Measurements from ENCODE around the gene STRN.
A peak's percentile ranks its signal among the peaks of the same experiment; 100 is the strongest.
"Not testable (repeated sequence)": the region's sequence is repeated elsewhere in the genome, so short reads cannot be mapped to it uniquely, and the experiment has no call there.

Gene STRN

GRCh38 chr2:36966370-36967235, at the start of gene STRN:
TSS of gene STRN (minus strand) at chr2:36966536. CDS start at chr2:36966463, 73 bp downstream.
- no peak for FAIRE-seq

GRCh38 chr2:37013315-37013641, 46.9 kb upstream of the STRN start:
- no peak for FAIRE-seq

GRCh38 chr2:37011130-37011529, 44.8 kb upstream of the STRN start:
- FAIRE-seq = no peak

- FAIRE-seq = peak; percentile 94
Measured at GRCh38 chr2:37005118-37005868, 39.0 kb upstream of the STRN start.

- FAIRE-seq = no peak
Measured at GRCh38 chr2:37000988-37001556, 34.7 kb upstream of the STRN start.

GRCh38 chr2:37000318-37000717, 34.0 kb upstream of the STRN start:
- FAIRE-seq = no peak

GRCh38 chr2:36999416-36999815, 33.1 kb upstream of the STRN start:
- not testable (repeated sequence) for FAIRE-seq

- no peak for FAIRE-seq
Measured at GRCh38 chr2:36993841-36994620, 27.7 kb upstream of the STRN start.

GRCh38 chr2:36988008-36988407, 21.7 kb upstream of the STRN start:
- no peak for FAIRE-seq

GRCh38 chr2:36982467-36982866, 16.1 kb upstream of the STRN start:
- no peak for FAIRE-seq

GRCh38 chr2:36981911-36982310, 15.6 kb upstream of the STRN start:
- FAIRE-seq = peak; percentile 51

- not testable (repeated sequence) for FAIRE-seq
Measured at GRCh38 chr2:36979007-36979406, 12.7 kb upstream of the STRN start.

GRCh38 chr2:36976065-36976464, 9.7 kb upstream of the STRN start:
- FAIRE-seq = no peak

GRCh38 chr2:36975306-36975705, 9.0 kb upstream of the STRN start:
- FAIRE-seq = no peak

- FAIRE-seq = no peak
Measured at GRCh38 chr2:36973320-36973719, 7.0 kb upstream of the STRN start.

- no peak for FAIRE-seq
Measured at GRCh38 chr2:36971990-36972389, 5.7 kb upstream of the STRN start.

- FAIRE-seq = no peak
Measured at GRCh38 chr2:36967236-36967876, 1.0 kb upstream of the STRN start.

GRCh38 chr2:36965751-36966369, 476 bp downstream of the STRN start:
- FAIRE-seq = no peak

- FAIRE-seq = no peak
Measured at GRCh38 chr2:36965206-36965605, 1.1 kb downstream of the STRN start.

- no peak for FAIRE-seq
Measured at GRCh38 chr2:36964496-36965058, 1.8 kb downstream of the STRN start.

- FAIRE-seq = no peak
Measured at GRCh38 chr2:36963734-36964133, 2.6 kb downstream of the STRN start.

GRCh38 chr2:36963106-36963505, 3.2 kb downstream of the STRN start:
- no peak for FAIRE-seq

Measured in TTC549 (cell line).